Endodermal cell (in vitro differentiated cells): ENCODE data around the gene DAPK1. TPM values are rescaled to one million over a fixed set of nuclear protein-coding genes. Genes with fewer than 3 reads are reported as not detected.

Experiments
- DNase-seq: peaks from one replicate; pipeline ENCODE4 v3.0.0-alpha.2; 2017
- H3K27ac ChIP-seq: 2 replicates; pipeline ENCODE4 v1.5.1; 2013; ENCODE audit warnings: mild to moderate bottlenecking, low read depth, low read length, moderate library complexity
- H3K27me3 ChIP-seq: 2 replicates; pipeline ENCODE4 v1.6.1; 2013; ENCODE audit warnings: mild to moderate bottlenecking, low read length, moderate library complexity; ENCODE audit not compliant: insufficient read depth, control insufficient read depth, poor library complexity, severe bottlenecking
- H3K36me3 ChIP-seq: 2 replicates; pipeline ENCODE4 v1.7.0; 2013; ENCODE audit warnings: mild to moderate bottlenecking, low read length, moderate library complexity; ENCODE audit not compliant: control insufficient read depth, insufficient read depth
- H3K4me1 ChIP-seq: one replicate; pipeline ENCODE4 v1.7.0; 2013; ENCODE audit warnings: low read length; ENCODE audit not compliant: control insufficient read depth, insufficient read depth
- H3K4me3 ChIP-seq: 2 replicates; pipeline ENCODE4 v1.5.1; 2013; ENCODE audit warnings: mild to moderate bottlenecking, low read length, moderate library complexity
- H3K9ac ChIP-seq: 2 replicates; pipeline ENCODE4 v1.6.1; 2013; ENCODE audit warnings: mild to moderate bottlenecking, low read length, moderate library complexity; ENCODE audit not compliant: poor library complexity, severe bottlenecking; ENCODE audit errors: extremely low read depth
- H3K9me3 ChIP-seq: 2 replicates; pipeline ENCODE4 v1.6.1; 2013; ENCODE audit warnings: mild to moderate bottlenecking, low read length, moderate library complexity; ENCODE audit not compliant: control insufficient read depth
- H3K27ac Mint-ChIP-seq: 2 replicates; pipeline ENCODE4 v1.8.0; 2020; ENCODE audit warnings: mixed read lengths
- H3K27me3 Mint-ChIP-seq: 2 replicates; pipeline ENCODE4 v1.8.0; 2021; ENCODE audit warnings: mild to moderate bottlenecking, mixed read lengths; ENCODE audit not compliant: insufficient read depth
- H3K36me3 Mint-ChIP-seq: 2 replicates; pipeline ENCODE4 v1.8.0; 2020; ENCODE audit warnings: low read depth, mixed read lengths
- H3K4me1 Mint-ChIP-seq: 2 replicates; pipeline ENCODE4 v1.8.0; 2020; ENCODE audit warnings: mixed read lengths
- H3K4me3 Mint-ChIP-seq: 2 replicates; pipeline ENCODE4 v1.8.0; 2020; ENCODE audit warnings: mild to moderate bottlenecking, moderate library complexity, mixed read lengths
- H3K9me3 Mint-ChIP-seq: 2 replicates; pipeline ENCODE4 v1.8.0; 2020; ENCODE audit warnings: mild to moderate bottlenecking, mixed read lengths
- CTCF ChIP-seq: fragments of 200-600 bp; sonication (generic); conservative IDR thresholded peaks from 2 replicates; pipeline ENCODE4 v1.5.0; 2021; ENCODE audit warnings: antibody characterized with exemption, mild to moderate bottlenecking
- WGBS, 2 experiments: methylation state at CpG; one replicate each; pipeline versions ENCODE4 v1.1.5 to v1.1.7; 2013; ENCODE audit warnings: missing lambda C conversion rate in 2 of 2, mixed read lengths in 1 of 2; ENCODE audit not compliant: insufficient coverage in 1 of 2, insufficient read length in 1 of 2; 5-methylcytosine and 5-hydroxymethylcytosine counted together
- total RNA-seq, 2 donors: library from RNA; stranded (reverse); fragmentation: NEBNext Ultra II Directional in 1 of 2; extraction: Animal tissue kit (Norgen Biotek cat#: 25700) in 1 of 2; gene quantifications; 2 replicates in 1 of 2; 3 replicates in 1 of 2; pipeline ENCODE4 v1.2.1, GENCODE V29; 2021

The DAPK1 gene
- total RNA-seq, 2 donors from 2014 or later, result 117 to 139 TPM

- Mint-ChIP-seq H3K36me3 (peaks cover 13% of the 10 kb centered on the region), H3K4me1 (peaks cover 10% of the 10 kb centered on the region), H3K9me3 (no peaks in the 10 kb centered on the region), H3K27ac (peak overlapping the region; percentile 54), H3K27me3 (no peaks in the 10 kb centered on the region), H3K4me3 (no peak overlapping the region)
- no peak overlapping the region for H3K9ac ChIP-seq
- no peaks in the 10 kb centered on the region for H3K9me3 ChIP-seq
- H3K4me3 ChIP-seq, result no peak overlapping the region
- H3K36me3 ChIP-seq, result peaks cover 33% of the 10 kb centered on the region
- no peaks in the 10 kb centered on the region for H3K4me1 ChIP-seq
- TF ChIP-seq CTCF, result no peak
- H3K27me3 ChIP-seq, result no peaks in the 10 kb centered on the region
- 80 to 91% methylated on average over 4 to 8 of the region's 8 CpGs for WGBS, 2 experiments
- no peak overlapping the region for H3K27ac ChIP-seq
- peak; percentile 30 for DNase-seq
Measured at GRCh38 chr9:87535817-87536539, 38.3 kb downstream of the DAPK1 start.

GRCh38 chr9:87537625-87538024, 40.0 kb downstream of the DAPK1 start:
- H3K27ac ChIP-seq, result no peak overlapping the region
- no peaks in the 10 kb centered on the region for H3K4me1 ChIP-seq
- DNase-seq, result no peak

GRCh38 chr9:87540444-87541105, 42.9 kb downstream of the DAPK1 start:
- Mint-ChIP-seq H3K27me3 (no peaks in the 10 kb centered on the region), H3K9me3 (no peaks in the 10 kb centered on the region), H3K4me1 (peaks cover 10% of the 10 kb centered on the region), H3K27ac (no peak overlapping the region), H3K36me3 (peaks cover 28% of the 10 kb centered on the region), H3K4me3 (no peak overlapping the region)
- no peak for DNase-seq
- no peaks in the 10 kb centered on the region for H3K9me3 ChIP-seq
- H3K27me3 ChIP-seq, result no peaks in the 10 kb centered on the region
- no peak for TF ChIP-seq CTCF
- H3K4me3 ChIP-seq, result no peak overlapping the region
- no peaks in the 10 kb centered on the region for H3K4me1 ChIP-seq
- WGBS, 2 experiments, result 89 to 90% methylated on average over 2 to 8 of the region's 8 CpGs
- H3K27ac ChIP-seq, result no peak overlapping the region
- peaks cover 49% of the 10 kb centered on the region for H3K36me3 ChIP-seq
- H3K9ac ChIP-seq, result no peak overlapping the region

More at GRCh38 chr9:87537625-87538024, 40.0 kb downstream of the DAPK1 start:
- Histone ChIP-seq H3K27me3 (no peaks in the 10 kb centered on the region), H3K9me3 (no peaks in the 10 kb centered on the region), H3K36me3 (peaks cover 47% of the 10 kb centered on the region), H3K9ac (no peak overlapping the region), H3K4me3 (no peak overlapping the region)
- TF ChIP-seq CTCF, result no peak
- Mint-ChIP-seq H3K27me3 (no peaks in the 10 kb centered on the region), H3K36me3 (peaks cover 24% of the 10 kb centered on the region), H3K4me3 (no peak overlapping the region), H3K27ac (no peak overlapping the region), H3K4me1 (peaks cover 6% of the 10 kb centered on the region), H3K9me3 (no peaks in the 10 kb centered on the region)
- 92 to 98% methylated on average over 4 to 7 of the region's 7 CpGs for WGBS, 2 experiments
